Loucy (cell line): ENCODE data around the gene COQ5.
A peak's percentile ranks its signal among the peaks of the same experiment; 100 is the strongest.

Experiments
- EZH2phosphoT487 ChIP-seq: fragments of 200-600 bp; IDR thresholded peaks from 2 replicates; pipeline ENCODE4 v1.6.1; 2018; ENCODE audit warnings: antibody characterized with exemption, mild to moderate bottlenecking, moderate library complexity, borderline replicate concordance
- TF ChIP-seq, protein P1 (sequence below): fragments of 200-600 bp; sonication (generic); conservative IDR thresholded peaks from 2 replicates; pipeline ENCODE4 v1.5.1; 2014; ENCODE audit warnings: mild to moderate bottlenecking, antibody characterized with exemption, low read length

DNA sequence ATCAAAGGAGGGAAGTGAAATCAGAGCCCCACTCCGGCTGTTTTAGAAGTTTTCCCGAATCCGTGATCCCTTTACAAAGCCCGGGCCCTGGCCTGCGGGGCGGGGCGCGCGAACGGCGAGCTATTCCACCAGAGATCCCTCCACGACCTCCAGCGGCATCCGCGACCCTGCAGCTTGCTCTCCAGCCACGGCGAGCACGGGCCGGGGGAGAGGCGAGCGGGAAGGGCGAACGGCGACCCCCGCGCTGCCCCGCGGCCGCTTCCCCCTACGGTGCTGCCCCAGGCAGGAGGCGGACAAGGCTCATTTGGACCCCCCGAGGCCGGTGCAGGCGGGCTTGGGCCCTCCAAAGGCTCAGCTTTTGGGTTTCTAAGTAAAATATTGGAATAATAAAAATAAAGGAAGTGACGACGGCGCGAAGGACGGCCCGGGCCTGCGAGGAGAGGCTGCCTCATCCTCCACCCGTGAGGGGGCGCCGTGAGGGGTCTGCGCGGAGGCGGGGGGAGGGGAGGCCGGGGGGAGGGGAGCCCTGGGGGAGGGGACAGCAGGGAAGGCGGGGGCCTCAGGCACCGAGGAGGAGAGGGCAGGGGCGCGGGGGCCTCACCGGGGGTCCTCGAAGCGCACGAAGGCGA is 60.0 kb downstream of the COQ5 start:
- TF ChIP-seq, protein P1, sequence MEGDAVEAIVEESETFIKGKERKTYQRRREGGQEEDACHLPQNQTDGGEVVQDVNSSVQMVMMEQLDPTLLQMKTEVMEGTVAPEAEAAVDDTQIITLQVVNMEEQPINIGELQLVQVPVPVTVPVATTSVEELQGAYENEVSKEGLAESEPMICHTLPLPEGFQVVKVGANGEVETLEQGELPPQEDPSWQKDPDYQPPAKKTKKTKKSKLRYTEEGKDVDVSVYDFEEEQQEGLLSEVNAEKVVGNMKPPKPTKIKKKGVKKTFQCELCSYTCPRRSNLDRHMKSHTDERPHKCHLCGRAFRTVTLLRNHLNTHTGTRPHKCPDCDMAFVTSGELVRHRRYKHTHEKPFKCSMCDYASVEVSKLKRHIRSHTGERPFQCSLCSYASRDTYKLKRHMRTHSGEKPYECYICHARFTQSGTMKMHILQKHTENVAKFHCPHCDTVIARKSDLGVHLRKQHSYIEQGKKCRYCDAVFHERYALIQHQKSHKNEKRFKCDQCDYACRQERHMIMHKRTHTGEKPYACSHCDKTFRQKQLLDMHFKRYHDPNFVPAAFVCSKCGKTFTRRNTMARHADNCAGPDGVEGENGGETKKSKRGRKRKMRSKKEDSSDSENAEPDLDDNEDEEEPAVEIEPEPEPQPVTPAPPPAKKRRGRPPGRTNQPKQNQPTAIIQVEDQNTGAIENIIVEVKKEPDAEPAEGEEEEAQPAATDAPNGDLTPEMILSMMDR, result peak; percentile 30
- TF ChIP-seq EZH2phosphoT487, result no peak
